B cell (primary cell): ENCODE data around the gene IRAK2.

Source experiments
- EZH2 ChIP-seq: IDR thresholded peaks from 2 replicates; pipeline ENCODE4 v1.6.1; 2012; ENCODE audit warnings: borderline replicate concordance, low read depth, mild to moderate bottlenecking, moderate library complexity, low read length; ENCODE audit not compliant: insufficient read depth, poor library complexity, severe bottlenecking
- TF ChIP-seq, protein P1 (sequence below): fragments of 200-600 bp; IDR thresholded peaks from one replicate; pipeline ENCODE4 v1.8.0; 2022; ENCODE audit warnings: antibody characterized with exemption, mild to moderate bottlenecking

DNA sequence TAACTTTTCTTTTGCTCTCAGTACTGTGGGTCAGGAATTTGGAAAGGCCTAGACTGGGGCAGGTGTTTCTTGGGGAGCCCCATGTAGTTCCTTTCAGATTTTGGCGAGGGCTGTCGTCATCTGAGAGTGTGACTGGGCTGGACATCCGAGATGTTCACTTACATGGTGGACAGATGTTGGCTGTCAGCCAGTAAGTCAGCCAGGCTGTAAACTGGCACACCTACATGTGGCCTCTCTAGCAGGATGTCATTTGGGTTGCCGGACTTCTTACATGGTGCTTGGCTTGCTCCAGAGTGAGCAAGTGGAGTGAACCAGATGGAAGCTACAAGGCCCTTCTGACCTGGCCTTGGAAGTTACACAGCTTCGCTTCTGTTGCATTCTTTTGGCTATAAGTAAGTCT, 104.2 kb downstream of the IRAK2 start:
- no peak for TF ChIP-seq EZH2
- TF ChIP-seq, protein P1, sequence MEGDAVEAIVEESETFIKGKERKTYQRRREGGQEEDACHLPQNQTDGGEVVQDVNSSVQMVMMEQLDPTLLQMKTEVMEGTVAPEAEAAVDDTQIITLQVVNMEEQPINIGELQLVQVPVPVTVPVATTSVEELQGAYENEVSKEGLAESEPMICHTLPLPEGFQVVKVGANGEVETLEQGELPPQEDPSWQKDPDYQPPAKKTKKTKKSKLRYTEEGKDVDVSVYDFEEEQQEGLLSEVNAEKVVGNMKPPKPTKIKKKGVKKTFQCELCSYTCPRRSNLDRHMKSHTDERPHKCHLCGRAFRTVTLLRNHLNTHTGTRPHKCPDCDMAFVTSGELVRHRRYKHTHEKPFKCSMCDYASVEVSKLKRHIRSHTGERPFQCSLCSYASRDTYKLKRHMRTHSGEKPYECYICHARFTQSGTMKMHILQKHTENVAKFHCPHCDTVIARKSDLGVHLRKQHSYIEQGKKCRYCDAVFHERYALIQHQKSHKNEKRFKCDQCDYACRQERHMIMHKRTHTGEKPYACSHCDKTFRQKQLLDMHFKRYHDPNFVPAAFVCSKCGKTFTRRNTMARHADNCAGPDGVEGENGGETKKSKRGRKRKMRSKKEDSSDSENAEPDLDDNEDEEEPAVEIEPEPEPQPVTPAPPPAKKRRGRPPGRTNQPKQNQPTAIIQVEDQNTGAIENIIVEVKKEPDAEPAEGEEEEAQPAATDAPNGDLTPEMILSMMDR, result no peak
